Adrenal gland (tissue), 5 donors: ENCODE data around the gene OR10J1.

Experiments
- POLR2A ChIP-seq, 2 donors: fragments of 450-650 bp; IDR thresholded peaks; one replicate each; pipeline ENCODE4 v1.6.1; 2017; ENCODE audit warnings: antibody characterized with exemption in 2 of 2, mild to moderate bottlenecking in 2 of 2, moderate library complexity in 1 of 2
- TF ChIP-seq, protein P1 (sequence below), 6 experiments: fragments of 450-650 bp in 4 of 6; fragments of 200-600 bp in 2 of 6; sonication (generic) in 1 of 6; IDR thresholded peaks; 1 replicate in 5 of 6; 2 replicates in 1 of 6; pipeline versions ENCODE4 v1.5.1 to v1.8.0; 2016 to 2021; ENCODE audit warnings: antibody characterized with exemption in 6 of 6, mild to moderate bottlenecking in 2 of 6, moderate library complexity in 1 of 6
- donor health status: DM: no; HTN: no; CAD: no.

DNA sequence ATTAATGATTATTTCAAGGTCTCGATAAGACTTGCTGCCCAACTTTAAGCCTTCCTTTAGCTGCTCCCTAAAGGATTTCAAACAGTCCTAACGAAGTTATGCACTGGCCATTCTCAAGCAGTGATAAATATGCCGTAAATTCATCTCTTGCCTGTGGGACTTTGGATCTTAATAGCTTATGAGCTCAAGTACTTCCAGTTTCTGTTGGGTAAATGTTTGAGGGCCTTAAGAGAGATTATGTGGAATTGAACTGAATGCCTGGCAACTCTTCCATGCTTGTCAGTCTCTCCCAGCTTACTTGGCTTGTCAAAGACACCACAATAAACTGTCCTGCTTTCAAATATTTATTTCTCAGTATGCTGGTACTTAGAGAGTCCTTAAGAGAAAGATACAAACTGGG is 11.0 kb upstream of the OR10J1 start:
- TF ChIP-seq, protein P1, sequence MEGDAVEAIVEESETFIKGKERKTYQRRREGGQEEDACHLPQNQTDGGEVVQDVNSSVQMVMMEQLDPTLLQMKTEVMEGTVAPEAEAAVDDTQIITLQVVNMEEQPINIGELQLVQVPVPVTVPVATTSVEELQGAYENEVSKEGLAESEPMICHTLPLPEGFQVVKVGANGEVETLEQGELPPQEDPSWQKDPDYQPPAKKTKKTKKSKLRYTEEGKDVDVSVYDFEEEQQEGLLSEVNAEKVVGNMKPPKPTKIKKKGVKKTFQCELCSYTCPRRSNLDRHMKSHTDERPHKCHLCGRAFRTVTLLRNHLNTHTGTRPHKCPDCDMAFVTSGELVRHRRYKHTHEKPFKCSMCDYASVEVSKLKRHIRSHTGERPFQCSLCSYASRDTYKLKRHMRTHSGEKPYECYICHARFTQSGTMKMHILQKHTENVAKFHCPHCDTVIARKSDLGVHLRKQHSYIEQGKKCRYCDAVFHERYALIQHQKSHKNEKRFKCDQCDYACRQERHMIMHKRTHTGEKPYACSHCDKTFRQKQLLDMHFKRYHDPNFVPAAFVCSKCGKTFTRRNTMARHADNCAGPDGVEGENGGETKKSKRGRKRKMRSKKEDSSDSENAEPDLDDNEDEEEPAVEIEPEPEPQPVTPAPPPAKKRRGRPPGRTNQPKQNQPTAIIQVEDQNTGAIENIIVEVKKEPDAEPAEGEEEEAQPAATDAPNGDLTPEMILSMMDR (IDR thresholded peaks at IDR 0.05) = no peak
- TF ChIP-seq POLR2A (IDR thresholded peaks at IDR 0.05) = no peak
